PC-9 (cell line): ENCODE data around the gene PGM2. TPM values are rescaled to one million over a fixed set of nuclear protein-coding genes. Genes with fewer than 3 reads are reported as not detected.

ENCODE experiments used
- BruUV-seq: library from RNA; stranded (reverse); fragments of 400-500 nt; replicated peaks from 2 replicates; lab custom pipeline; 2021; lab: Mats Ljungman, UMichigan
- CTCF ChIA-PET: fragments of 300-600 bp; sonication (Branson Sonifier 250); formaldehyde crosslinking; loops from one replicate; lab custom pipeline; 2022; ENCODE audit warnings: antibody characterized with exemption; lab: Charles Lee
- POLR2A ChIA-PET: fragments of 300-600 bp; sonication (Branson Sonifier 250); formaldehyde crosslinking; loops from one replicate; lab custom pipeline; 2022; ENCODE audit warnings: antibody characterized with exemption; ENCODE audit not compliant: unreplicated experiment; lab: Charles Lee
- DNase-seq, 2 experiments: peaks; one replicate each; pipeline versions ENCODE4 v3.0.0 to v3.0.0-alpha.2; 2015 to 2022; ENCODE audit warnings: mixed read lengths in 1 of 2
- H2AFZ ChIP-seq: fragments of 200-600 bp; sonication (generic); 2 replicates; pipeline ENCODE4 v1.8.1; 2017; ENCODE audit warnings: antibody characterized with exemption
- H3F3A ChIP-seq: fragments of 200-600 bp; sonication (generic); 2 replicates; pipeline ENCODE4 v1.8.1; 2017; ENCODE audit warnings: antibody characterized with exemption, mild to moderate bottlenecking, low read depth; ENCODE audit not compliant: insufficient read depth
- H3K27ac ChIP-seq: fragments of 200-600 bp; sonication (generic); 2 replicates; pipeline ENCODE4 v1.6.1; 2016; ENCODE audit warnings: mixed run types
- H3K27me3 ChIP-seq: fragments of 200-600 bp; sonication (generic); 2 replicates; pipeline ENCODE4 v1.6.1; 2016; ENCODE audit warnings: low read depth, mixed run types; ENCODE audit not compliant: insufficient read depth
- H3K36me3 ChIP-seq: fragments of 200-600 bp; sonication (generic); 2 replicates; pipeline ENCODE4 v1.6.1; 2016; ENCODE audit warnings: low read depth, mixed run types
- H3K4me1 ChIP-seq: fragments of 200-600 bp; sonication (generic); replicated peaks from 2 replicates; pipeline ENCODE4 v1.6.1; 2016; ENCODE audit warnings: mixed run types; ENCODE audit not compliant: insufficient read depth
- H3K4me2 ChIP-seq: fragments of 200-600 bp; sonication (generic); 2 replicates; pipeline ENCODE4 v1.6.1; 2017; ENCODE audit warnings: mixed run types
- H3K4me3 ChIP-seq: fragments of 200-600 bp; sonication (generic); 2 replicates; pipeline ENCODE4 v1.6.1; 2016; ENCODE audit warnings: mixed run types
- H3K79me2 ChIP-seq: fragments of 200-600 bp; sonication (generic); 2 replicates; pipeline ENCODE4 v1.6.1; 2017; ENCODE audit warnings: low read depth, mixed run types
- H3K9me2 ChIP-seq: fragments of 200-600 bp; sonication (generic); 2 replicates; pipeline ENCODE4 v1.8.1; 2017; ENCODE audit warnings: mild to moderate bottlenecking; ENCODE audit not compliant: insufficient read depth
- H3K9me3 ChIP-seq: fragments of 200-600 bp; sonication (generic); 2 replicates; pipeline ENCODE4 v1.8.1; 2016; ENCODE audit warnings: low read depth; ENCODE audit not compliant: insufficient read depth
- H4K20me1 ChIP-seq: fragments of 200-600 bp; sonication (generic); 2 replicates; pipeline ENCODE4 v1.8.1; 2017; ENCODE audit not compliant: insufficient read depth
- CTCF ChIP-seq: fragments of 200-600 bp; sonication (generic); conservative IDR thresholded peaks from 2 replicates; pipeline ENCODE4 v1.6.1; 2017; ENCODE audit warnings: mixed run types, antibody characterized with exemption, mild to moderate bottlenecking, moderate library complexity
- EZH2 ChIP-seq: fragments of 200-600 bp; sonication (generic); IDR thresholded peaks from 2 replicates; pipeline ENCODE4 v1.8.0; 2017; ENCODE audit warnings: antibody characterized with exemption, low read depth
- intact Hi-C: fragments of 100-400 bp; cut with micrococcal nuclease; formaldehyde crosslinking; loops from one replicate; pipeline ENCODE4 v1.10.0; 2022; ENCODE audit not compliant: unreplicated experiment
- total RNA-seq: library from RNA; stranded (reverse); gene quantifications from 2 replicates; pipeline ENCODE4 v1.2.3, GENCODE V29; 2021

Gene PGM2
- total RNA-seq, 1 experiment from 2014 or later = 32.5 TPM

GRCh38 chr4:37795581-37796195 is 30.8 kb upstream of the PGM2 start:
- TF ChIP-seq EZH2 (no peak), CTCF (no peak)

GRCh38 chr4:37797374-37797773 is 29.1 kb upstream of the PGM2 start:
- no peaks in the 10 kb centered on the region; the same call in 1 of the 2 replicates for H3K4me1 ChIP-seq
- POLR2A ChIA-PET = no interaction called here
- BruUV-seq = no TSS peak
- no peaks in the 10 kb centered on the region for H3K9me2 ChIP-seq
- CTCF ChIA-PET = no interaction called here
- H3K36me3 ChIP-seq = no peaks in the 10 kb centered on the region
- no peak overlapping the region for H3K4me3 ChIP-seq
- no peaks in the 10 kb centered on the region for H3K79me2 ChIP-seq
- no peak for DNase-seq
- H3K9me3 ChIP-seq = no peaks in the 10 kb centered on the region
- intact Hi-C loops = no loop called here
- H3K4me2 ChIP-seq = no peak overlapping the region
- H2AFZ ChIP-seq = no peak overlapping the region
- H3F3A ChIP-seq = no peaks in the 10 kb centered on the region
- no peaks in the 10 kb centered on the region for H3K27me3 ChIP-seq
- no peak for TF ChIP-seq CTCF
- no peak for TF ChIP-seq EZH2
- H3K27ac ChIP-seq = no peak overlapping the region
- H4K20me1 ChIP-seq = no peaks in the 10 kb centered on the region

More at GRCh38 chr4:37795581-37796195, 30.8 kb upstream of the PGM2 start:
- no peak overlapping the region for H3K4me2 ChIP-seq
- POLR2A ChIA-PET = no interaction called here
- H3K9me2 ChIP-seq = no peaks in the 10 kb centered on the region
- no peak for DNase-seq
- no peaks in the 10 kb centered on the region for H3F3A ChIP-seq
- no peaks in the 10 kb centered on the region for H3K36me3 ChIP-seq
- no peaks in the 10 kb centered on the region for H3K79me2 ChIP-seq
- H2AFZ ChIP-seq = no peak overlapping the region
- H3K27ac ChIP-seq = no peak overlapping the region
- H3K9me3 ChIP-seq = no peaks in the 10 kb centered on the region
- CTCF ChIA-PET = no interaction called here
- no peak overlapping the region for H3K4me3 ChIP-seq
- no peaks in the 10 kb centered on the region for H3K4me1 ChIP-seq
- intact Hi-C loops = no loop called here
- BruUV-seq = no TSS peak
- no peaks in the 10 kb centered on the region for H3K27me3 ChIP-seq
- no peaks in the 10 kb centered on the region for H4K20me1 ChIP-seq

GRCh38 chr4:37797923-37798322 is 28.6 kb upstream of the PGM2 start:
- POLR2A ChIA-PET = no interaction called here
- intact Hi-C loops = no loop called here
- CTCF ChIA-PET = no interaction called here
- DNase-seq = no peak
- Histone ChIP-seq H3K4me3 (no peak overlapping the region), H3K36me3 (no peaks in the 10 kb centered on the region), H3K27ac (no peak overlapping the region), H3K9me2 (no peaks in the 10 kb centered on the region), H2AFZ (no peak overlapping the region), H3K4me2 (no peak overlapping the region), H4K20me1 (no peaks in the 10 kb centered on the region), H3K27me3 (no peaks in the 10 kb centered on the region), H3K4me1 (no peaks in the 10 kb centered on the region; the same call in 1 of the 2 replicates), H3K79me2 (no peaks in the 10 kb centered on the region), H3K9me3 (no peaks in the 10 kb centered on the region), H3F3A (no peaks in the 10 kb centered on the region)
- TF ChIP-seq EZH2 = no peak
- no peak for TF ChIP-seq CTCF
- BruUV-seq = no TSS peak
